ENCODE measurements around the gene SUFU. TPM values are rescaled to one million over a fixed set of nuclear protein-coding genes. Genes with fewer than 3 reads are reported as not detected.

SUFU gene
- total and polyA plus RNA-seq, 2 of the 13 experiments (the other 11 are each of a cell fraction or from before 2014, with no cell fraction given), result 2.9 to 5.5 TPM

DNA sequence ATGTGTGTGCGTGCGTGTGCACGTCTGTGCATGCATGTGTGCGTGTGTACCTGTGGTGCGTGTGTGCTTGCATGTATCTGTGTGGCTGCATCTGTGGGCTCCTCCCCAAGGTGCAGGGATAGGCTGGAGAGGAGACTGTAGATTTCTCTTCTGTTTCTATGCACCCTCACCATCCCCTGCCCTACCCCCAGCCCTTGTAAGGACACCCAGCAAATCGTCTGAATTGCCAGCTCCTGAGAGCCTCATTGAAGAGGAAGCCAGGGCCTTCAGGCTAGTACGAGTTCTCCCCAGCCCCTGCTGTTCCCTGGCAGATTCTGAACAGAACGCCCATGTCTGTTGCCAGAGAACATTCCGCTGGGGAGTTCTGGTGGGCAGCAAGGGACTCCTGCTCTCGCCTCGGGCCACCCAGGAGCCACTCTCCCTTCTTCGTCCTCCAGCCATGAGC, 123.5 kb downstream of the SUFU start:
- H3K27me3 ChIP-seq (ENCODE audit: control insufficient read depth in 1 of 2, insufficient read depth in 2 of 2, low read length in 2 of 2), result no peaks in the 10 kb centered on the region
- peaks cover 75% of the 10 kb centered on the region for H3K4me1 ChIP-seq (ENCODE audit: insufficient read depth, low read length)
- no peak overlapping the region for H3K4me2 ChIP-seq (ENCODE audit: low read depth, low read length)
- in situ Hi-C loops (cut with HindIII; ENCODE audit: extremely low pct_ligation_motif_present, low pct_unique_long_range_greater_than_20kb) (no loop called here), intact Hi-C loops (cut with micrococcal nuclease; ENCODE audit: unreplicated experiment) (no loop called here)
- H3K4me3 ChIP-seq (replicated peaks in 1 of 3; ENCODE audit: insufficient read depth in 1 of 3, low read depth in 2 of 3, low read length in 3 of 3), result no peak overlapping the region
- WGBS (ENCODE audit: low lambda C conversion rate), result 95% methylated on average over 12 of the region's 12 CpGs
- ChIA-PET POLR2A (interaction anchor here (0.5 to 7.0 kb wide), 15 partner anchors 9 to 123 kb away, joined by 3 to 121 read pairs (median 5); partner anchors contain the start of genes ARL3, SFXN2, SUFU and TRIM8), CTCF (ENCODE audit: low intra/inter-chr PET ratio, low total read pairs) (no interaction called here)
- H3K79me2 ChIP-seq (ENCODE audit: insufficient read depth, low read length), result no peaks in the 10 kb centered on the region
- no peak overlapping the region for H2AFZ ChIP-seq (ENCODE audit: low read length)
- H3K9me3 ChIP-seq (ENCODE audit: low read length), result no peaks in the 10 kb centered on the region
- H4K20me1 ChIP-seq (ENCODE audit: insufficient read depth, low read length), result no peaks in the 10 kb centered on the region
- DNase-seq (ENCODE audit: low spot score), result no peak
- no peak for FAIRE-seq
- H3K9ac ChIP-seq (ENCODE audit: insufficient read depth, low read depth, low read length), result peak overlapping the region; percentile 32
- no peaks in the 10 kb centered on the region; a peak in 2 of 5 replicates for H3K36me3 ChIP-seq (replicated peaks in 1 of 2; ENCODE audit: control insufficient read depth in 1 of 2, insufficient read depth in 2 of 2, low read length in 2 of 2)
- BruUV-seq (replicated peaks), result no TSS peak
- H3K27ac ChIP-seq (ENCODE audit: extremely low read length, insufficient read depth, low read length), result peak overlapping the region; percentile 54
- ATAC-seq, result no peak
- TF ChIP-seq, protein P1, sequence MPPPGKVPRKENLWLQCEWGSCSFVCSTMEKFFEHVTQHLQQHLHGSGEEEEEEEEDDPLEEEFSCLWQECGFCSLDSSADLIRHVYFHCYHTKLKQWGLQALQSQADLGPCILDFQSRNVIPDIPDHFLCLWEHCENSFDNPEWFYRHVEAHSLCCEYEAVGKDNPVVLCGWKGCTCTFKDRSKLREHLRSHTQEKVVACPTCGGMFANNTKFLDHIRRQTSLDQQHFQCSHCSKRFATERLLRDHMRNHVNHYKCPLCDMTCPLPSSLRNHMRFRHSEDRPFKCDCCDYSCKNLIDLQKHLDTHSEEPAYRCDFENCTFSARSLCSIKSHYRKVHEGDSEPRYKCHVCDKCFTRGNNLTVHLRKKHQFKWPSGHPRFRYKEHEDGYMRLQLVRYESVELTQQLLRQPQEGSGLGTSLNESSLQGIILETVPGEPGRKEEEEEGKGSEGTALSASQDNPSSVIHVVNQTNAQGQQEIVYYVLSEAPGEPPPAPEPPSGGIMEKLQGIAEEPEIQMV (CRISPR knock-in tag; IDR thresholded peaks at IDR 0.05; ENCODE audit: low read depth), result no peak
- no peak for TF ChIP-seq ZNF768 (CRISPR knock-in tag; IDR thresholded peaks at IDR 0.05)
- TF ChIP-seq ZNF253 (CRISPR knock-in tag; IDR thresholded peaks at IDR 0.05; ENCODE audit: borderline replicate concordance), result 0 out of 2 replicates have a peak, but pooled peaks have one; percentile 31
- TF ChIP-seq, protein P2, sequence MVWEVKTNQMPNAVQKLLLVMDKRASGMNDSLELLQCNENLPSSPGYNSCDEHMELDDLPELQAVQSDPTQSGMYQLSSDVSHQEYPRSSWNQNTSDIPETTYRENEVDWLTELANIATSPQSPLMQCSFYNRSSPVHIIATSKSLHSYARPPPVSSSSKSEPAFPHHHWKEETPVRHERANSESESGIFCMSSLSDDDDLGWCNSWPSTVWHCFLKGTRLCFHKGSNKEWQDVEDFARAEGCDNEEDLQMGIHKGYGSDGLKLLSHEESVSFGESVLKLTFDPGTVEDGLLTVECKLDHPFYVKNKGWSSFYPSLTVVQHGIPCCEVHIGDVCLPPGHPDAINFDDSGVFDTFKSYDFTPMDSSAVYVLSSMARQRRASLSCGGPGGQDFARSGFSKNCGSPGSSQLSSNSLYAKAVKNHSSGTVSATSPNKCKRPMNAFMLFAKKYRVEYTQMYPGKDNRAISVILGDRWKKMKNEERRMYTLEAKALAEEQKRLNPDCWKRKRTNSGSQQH (CRISPR knock-in tag; IDR thresholded peaks at IDR 0.05; ENCODE audit: low read depth), result no peak
- TF ChIP-seq SKI (IDR thresholded peaks at IDR 0.05; ENCODE audit: partially characterized antibody), result no peak
- TF ChIP-seq ZNF460 (CRISPR knock-in tag; IDR thresholded peaks at IDR 0.05; ENCODE audit: borderline replicate concordance), result no peak
- TF ChIP-seq KLF13 (CRISPR knock-in tag; IDR thresholded peaks at IDR 0.05), result no peak
- TF ChIP-seq ZNF446 (CRISPR knock-in tag; IDR thresholded peaks at IDR 0.05), result no peak
- TF ChIP-seq ZNF780A (CRISPR knock-in tag; IDR thresholded peaks at IDR 0.05), result 0 out of 2 replicates have a peak, but pooled peaks have one; percentile 47
- no peak for TF ChIP-seq FOXK1 (CRISPR knock-in tag; IDR thresholded peaks at IDR 0.05; ENCODE audit: borderline replicate concordance, low read depth)
- TF ChIP-seq FOXO1 (CRISPR knock-in tag; IDR thresholded peaks at IDR 0.05), result no peak
- no peak for TF ChIP-seq ZNF205 (CRISPR knock-in tag; IDR thresholded peaks at IDR 0.05)
- TF ChIP-seq, protein P3, sequence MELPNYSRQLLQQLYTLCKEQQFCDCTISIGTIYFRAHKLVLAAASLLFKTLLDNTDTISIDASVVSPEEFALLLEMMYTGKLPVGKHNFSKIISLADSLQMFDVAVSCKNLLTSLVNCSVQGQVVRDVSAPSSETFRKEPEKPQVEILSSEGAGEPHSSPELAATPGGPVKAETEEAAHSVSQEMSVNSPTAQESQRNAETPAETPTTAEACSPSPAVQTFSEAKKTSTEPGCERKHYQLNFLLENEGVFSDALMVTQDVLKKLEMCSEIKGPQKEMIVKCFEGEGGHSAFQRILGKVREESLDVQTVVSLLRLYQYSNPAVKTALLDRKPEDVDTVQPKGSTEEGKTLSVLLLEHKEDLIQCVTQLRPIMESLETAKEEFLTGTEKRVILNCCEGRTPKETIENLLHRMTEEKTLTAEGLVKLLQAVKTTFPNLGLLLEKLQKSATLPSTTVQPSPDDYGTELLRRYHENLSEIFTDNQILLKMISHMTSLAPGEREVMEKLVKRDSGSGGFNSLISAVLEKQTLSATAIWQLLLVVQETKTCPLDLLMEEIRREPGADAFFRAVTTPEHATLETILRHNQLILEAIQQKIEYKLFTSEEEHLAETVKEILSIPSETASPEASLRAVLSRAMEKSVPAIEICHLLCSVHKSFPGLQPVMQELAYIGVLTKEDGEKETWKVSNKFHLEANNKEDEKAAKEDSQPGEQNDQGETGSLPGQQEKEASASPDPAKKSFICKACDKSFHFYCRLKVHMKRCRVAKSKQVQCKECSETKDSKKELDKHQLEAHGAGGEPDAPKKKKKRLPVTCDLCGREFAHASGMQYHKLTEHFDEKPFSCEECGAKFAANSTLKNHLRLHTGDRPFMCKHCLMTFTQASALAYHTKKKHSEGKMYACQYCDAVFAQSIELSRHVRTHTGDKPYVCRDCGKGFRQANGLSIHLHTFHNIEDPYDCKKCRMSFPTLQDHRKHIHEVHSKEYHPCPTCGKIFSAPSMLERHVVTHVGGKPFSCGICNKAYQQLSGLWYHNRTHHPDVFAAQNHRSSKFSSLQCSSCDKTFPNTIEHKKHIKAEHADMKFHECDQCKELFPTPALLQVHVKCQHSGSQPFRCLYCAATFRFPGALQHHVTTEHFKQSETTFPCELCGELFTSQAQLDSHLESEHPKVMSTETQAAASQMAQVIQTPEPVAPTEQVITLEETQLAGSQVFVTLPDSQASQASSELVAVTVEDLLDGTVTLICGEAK (IDR thresholded peaks at IDR 0.05), result no peak
- TF ChIP-seq, protein P3 (CRISPR knock-in tag; IDR thresholded peaks at IDR 0.05), result no peak

All from HepG2 (cell line).